ENCODE measurements around the gene COL11A2. TPM values are rescaled to one million over a fixed set of nuclear protein-coding genes. Genes with fewer than 3 reads are reported as not detected.

The COL11A2 gene
- total and polyA plus RNA-seq, 2 of the 13 experiments (the other 11 are each of a cell fraction or from before 2014, with no cell fraction given) = 0.55 TPM

DNA sequence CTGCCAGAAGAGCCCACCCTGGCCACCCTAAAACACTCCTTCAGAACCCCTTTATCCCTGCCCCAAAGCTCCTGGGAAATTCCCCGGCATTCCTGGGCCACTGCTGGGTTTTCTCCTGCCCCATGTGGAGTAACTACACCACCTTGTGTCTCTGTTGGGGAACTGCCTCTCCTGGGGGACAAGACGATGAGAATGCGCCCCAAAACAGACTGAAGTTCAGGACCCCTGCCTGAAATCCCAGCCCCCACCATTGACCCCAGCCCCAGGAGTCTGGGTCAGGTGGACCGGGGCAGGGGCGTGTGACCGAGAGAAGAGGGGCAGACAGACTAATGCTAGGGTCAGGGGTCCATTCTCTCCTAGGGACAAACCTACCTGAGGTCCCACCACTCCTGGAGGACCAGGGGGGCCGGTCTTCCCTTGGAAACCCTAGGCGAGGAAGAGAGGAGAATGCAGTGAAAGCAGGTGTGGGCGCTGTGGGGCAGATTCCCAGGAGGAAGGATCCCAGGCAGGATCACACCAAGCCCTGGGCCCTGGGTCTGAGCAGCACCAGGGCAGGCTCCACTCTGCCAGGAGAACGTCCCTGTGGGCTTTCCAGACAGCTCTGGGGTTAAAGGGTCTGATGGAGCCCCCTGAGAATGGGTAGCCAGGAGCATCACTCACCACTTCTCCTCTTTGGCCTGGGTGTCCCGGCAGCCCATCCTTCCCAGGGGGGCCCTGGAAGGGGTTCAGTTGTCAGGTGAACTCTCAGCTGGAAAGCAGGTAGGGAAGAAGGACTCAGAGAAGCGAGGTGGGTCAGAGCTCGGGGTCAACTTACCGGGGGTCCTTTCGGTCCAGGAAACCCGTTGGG lies 19.4 kb downstream of the COL11A2 start (continued):
- TF ChIP-seq, protein P1, sequence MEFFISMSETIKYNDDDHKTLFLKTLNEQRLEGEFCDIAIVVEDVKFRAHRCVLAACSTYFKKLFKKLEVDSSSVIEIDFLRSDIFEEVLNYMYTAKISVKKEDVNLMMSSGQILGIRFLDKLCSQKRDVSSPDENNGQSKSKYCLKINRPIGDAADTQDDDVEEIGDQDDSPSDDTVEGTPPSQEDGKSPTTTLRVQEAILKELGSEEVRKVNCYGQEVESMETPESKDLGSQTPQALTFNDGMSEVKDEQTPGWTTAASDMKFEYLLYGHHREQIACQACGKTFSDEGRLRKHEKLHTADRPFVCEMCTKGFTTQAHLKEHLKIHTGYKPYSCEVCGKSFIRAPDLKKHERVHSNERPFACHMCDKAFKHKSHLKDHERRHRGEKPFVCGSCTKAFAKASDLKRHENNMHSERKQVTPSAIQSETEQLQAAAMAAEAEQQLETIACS (CRISPR knock-in tag; IDR thresholded peaks at IDR 0.05) = no peak
- no peak for TF ChIP-seq ZFP37 (CRISPR knock-in tag; IDR thresholded peaks at IDR 0.05; ENCODE audit: borderline replicate concordance)
- TF ChIP-seq FOSL2 (CRISPR knock-in tag; IDR thresholded peaks at IDR 0.05) = no peak
- TF ChIP-seq ZNF274 (CRISPR knock-in tag; IDR thresholded peaks at IDR 0.05) = no peak
- TF ChIP-seq ZNF780A (CRISPR knock-in tag; IDR thresholded peaks at IDR 0.05) = no peak
- TF ChIP-seq, protein P2, sequence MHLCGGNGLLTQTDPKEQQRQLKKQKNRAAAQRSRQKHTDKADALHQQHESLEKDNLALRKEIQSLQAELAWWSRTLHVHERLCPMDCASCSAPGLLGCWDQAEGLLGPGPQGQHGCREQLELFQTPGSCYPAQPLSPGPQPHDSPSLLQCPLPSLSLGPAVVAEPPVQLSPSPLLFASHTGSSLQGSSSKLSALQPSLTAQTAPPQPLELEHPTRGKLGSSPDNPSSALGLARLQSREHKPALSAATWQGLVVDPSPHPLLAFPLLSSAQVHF (CRISPR knock-in tag; IDR thresholded peaks at IDR 0.05) = no peak
- TF ChIP-seq ARID2 (CRISPR knock-in tag; IDR thresholded peaks at IDR 0.05; ENCODE audit: borderline replicate concordance) = peak; percentile 31; the same call in 1 of the 2 replicates
- TF ChIP-seq ZNF33A (CRISPR knock-in tag; IDR thresholded peaks at IDR 0.05; ENCODE audit: borderline replicate concordance) = no peak
- TF ChIP-seq ZNF317 (CRISPR knock-in tag; IDR thresholded peaks at IDR 0.05) = no peak
- TF ChIP-seq, protein P3, sequence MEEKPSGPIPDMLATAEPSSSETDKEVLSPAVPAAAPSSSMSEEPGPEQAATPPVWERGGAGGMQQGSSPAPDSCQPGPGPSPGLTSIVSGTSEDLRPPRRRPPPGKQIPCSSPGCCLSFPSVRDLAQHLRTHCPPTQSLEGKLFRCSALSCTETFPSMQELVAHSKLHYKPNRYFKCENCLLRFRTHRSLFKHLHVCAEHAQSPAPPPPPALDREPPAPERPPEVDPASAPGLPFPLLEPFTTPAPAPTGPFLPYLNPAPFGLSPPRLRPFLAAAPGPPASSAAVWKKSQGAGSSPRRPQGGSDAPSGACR (CRISPR knock-in tag; IDR thresholded peaks at IDR 0.05) = no peak
- TF ChIP-seq NKX3-1 (CRISPR knock-in tag; IDR thresholded peaks at IDR 0.05) = no peak
- TF ChIP-seq ZNF891 (CRISPR knock-in tag; IDR thresholded peaks at IDR 0.05) = peak; percentile 62; the same call in 1 of the 2 replicates
- TF ChIP-seq ZNF24 (IDR thresholded peaks at IDR 0.05) = no peak
- no peak for TF ChIP-seq ZNF496 (CRISPR knock-in tag; IDR thresholded peaks at IDR 0.05; ENCODE audit: insufficient replicate concordance)
- TF ChIP-seq YY1 (IDR thresholded peaks at IDR 0.05; ENCODE audit: insufficient read depth, insufficient replicate concordance, low read depth, low read length) = no peak
- TF ChIP-seq MAFG (CRISPR knock-in tag; IDR thresholded peaks at IDR 0.05) = no peak
- TF ChIP-seq, protein P4, sequence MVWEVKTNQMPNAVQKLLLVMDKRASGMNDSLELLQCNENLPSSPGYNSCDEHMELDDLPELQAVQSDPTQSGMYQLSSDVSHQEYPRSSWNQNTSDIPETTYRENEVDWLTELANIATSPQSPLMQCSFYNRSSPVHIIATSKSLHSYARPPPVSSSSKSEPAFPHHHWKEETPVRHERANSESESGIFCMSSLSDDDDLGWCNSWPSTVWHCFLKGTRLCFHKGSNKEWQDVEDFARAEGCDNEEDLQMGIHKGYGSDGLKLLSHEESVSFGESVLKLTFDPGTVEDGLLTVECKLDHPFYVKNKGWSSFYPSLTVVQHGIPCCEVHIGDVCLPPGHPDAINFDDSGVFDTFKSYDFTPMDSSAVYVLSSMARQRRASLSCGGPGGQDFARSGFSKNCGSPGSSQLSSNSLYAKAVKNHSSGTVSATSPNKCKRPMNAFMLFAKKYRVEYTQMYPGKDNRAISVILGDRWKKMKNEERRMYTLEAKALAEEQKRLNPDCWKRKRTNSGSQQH (CRISPR knock-in tag; IDR thresholded peaks at IDR 0.05; ENCODE audit: low read depth) = no peak
- TF ChIP-seq, protein P5, sequence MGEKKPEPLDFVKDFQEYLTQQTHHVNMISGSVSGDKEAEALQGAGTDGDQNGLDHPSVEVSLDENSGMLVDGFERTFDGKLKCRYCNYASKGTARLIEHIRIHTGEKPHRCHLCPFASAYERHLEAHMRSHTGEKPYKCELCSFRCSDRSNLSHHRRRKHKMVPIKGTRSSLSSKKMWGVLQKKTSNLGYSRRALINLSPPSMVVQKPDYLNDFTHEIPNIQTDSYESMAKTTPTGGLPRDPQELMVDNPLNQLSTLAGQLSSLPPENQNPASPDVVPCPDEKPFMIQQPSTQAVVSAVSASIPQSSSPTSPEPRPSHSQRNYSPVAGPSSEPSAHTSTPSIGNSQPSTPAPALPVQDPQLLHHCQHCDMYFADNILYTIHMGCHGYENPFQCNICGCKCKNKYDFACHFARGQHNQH (CRISPR knock-in tag; IDR thresholded peaks at IDR 0.05) = no peak
- 0 out of 2 replicates have a peak, but pooled peaks have one; percentile 16 for TF ChIP-seq EED (CRISPR knock-in tag; IDR thresholded peaks at IDR 0.05)
- TF ChIP-seq FOXA3 (CRISPR knock-in tag; IDR thresholded peaks at IDR 0.05) = no peak
- no peak for TF ChIP-seq HMGA1 (CRISPR knock-in tag; conservative IDR thresholded peaks at IDR 0.05)
- TF ChIP-seq THAP11 (CRISPR knock-in tag; IDR thresholded peaks at IDR 0.05) = 0 out of 2 replicates have a peak, but pooled peaks have one; percentile 28
- no peak for TF ChIP-seq ZNF746 (CRISPR knock-in tag; IDR thresholded peaks at IDR 0.05)
- TF ChIP-seq, protein P6, sequence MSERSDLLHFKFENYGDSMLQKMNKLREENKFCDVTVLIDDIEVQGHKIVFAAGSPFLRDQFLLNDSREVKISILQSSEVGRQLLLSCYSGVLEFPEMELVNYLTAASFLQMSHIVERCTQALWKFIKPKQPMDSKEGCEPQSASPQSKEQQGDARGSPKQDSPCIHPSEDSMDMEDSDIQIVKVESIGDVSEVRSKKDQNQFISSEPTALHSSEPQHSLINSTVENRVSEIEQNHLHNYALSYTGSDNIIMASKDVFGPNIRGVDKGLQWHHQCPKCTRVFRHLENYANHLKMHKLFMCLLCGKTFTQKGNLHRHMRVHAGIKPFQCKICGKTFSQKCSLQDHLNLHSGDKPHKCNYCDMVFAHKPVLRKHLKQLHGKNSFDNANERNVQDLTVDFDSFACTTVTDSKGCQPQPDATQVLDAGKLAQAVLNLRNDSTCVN (CRISPR knock-in tag; IDR thresholded peaks at IDR 0.05; ENCODE audit: borderline replicate concordance) = no peak
